HEK293 (cell line): Measurements from ENCODE around the gene MTR.

Source experiments
- CTCF ChIA-PET: fragments of 350-600 bp; formaldehyde crosslinking; extraction: SDS; loops from one replicate; lab custom pipeline; 2021; ENCODE audit warnings: antibody characterized with exemption; lab: Yijun Ruan, JAX
- POLR2A ChIA-PET: fragments of 300-600 bp; formaldehyde crosslinking; extraction: SDS; loops from one replicate; lab custom pipeline; 2020; ENCODE audit warnings: antibody characterized with exemption, inconsistent platforms; lab: Yijun Ruan, JAX
- H3K27ac ChIP-seq: fragments of 200-500 bp; sonication (Bioruptor generic); 2 replicates; pipeline ENCODE4 v1.5.1; 2014; ENCODE audit warnings: low read depth, low read length, control low read depth, inconsistent platforms; ENCODE audit errors: extremely low read depth
- H3K36me3 ChIP-seq, 2 experiments: fragments of 200-500 bp in 1 of 2; sonication (Bioruptor generic) in 1 of 2; 1 replicate in 1 of 2; 2 replicates in 1 of 2; pipeline ENCODE4 v1.5.1; 2014 to 2017; ENCODE audit warnings: inconsistent platforms in 2 of 2, low read length in 2 of 2; ENCODE audit not compliant: control insufficient read depth in 2 of 2, insufficient read depth in 1 of 2
- H3K4me1 ChIP-seq: fragments of 200-500 bp; sonication (Bioruptor generic); 2 replicates; pipeline ENCODE4 v1.5.1; 2014; ENCODE audit warnings: mild to moderate bottlenecking, low read length, inconsistent platforms; ENCODE audit not compliant: control insufficient read depth, insufficient read depth
- H3K4me3 ChIP-seq: 2 replicates; pipeline ENCODE4 v1.5.1; 2011; ENCODE audit warnings: low read depth, mild to moderate bottlenecking, control low read depth, low read length, moderate library complexity
- H3K9me3 ChIP-seq: fragments of 200-500 bp; sonication (Bioruptor generic); 2 replicates; pipeline ENCODE4 v1.5.1; 2014; ENCODE audit warnings: low read depth, low read length, inconsistent platforms; ENCODE audit not compliant: control insufficient read depth, insufficient read depth
- IKZF3 ChIP-seq: fragments of 450-650 bp; IDR thresholded peaks from 2 replicates; pipeline ENCODE4 v1.5.0; 2018; ENCODE audit warnings: missing biosample characterization, mild to moderate bottlenecking, missing genetic modification characterization, moderate library complexity
- KLF17 ChIP-seq: fragments of 450-650 bp; formaldehyde crosslinking; IDR thresholded peaks from 2 replicates; pipeline ENCODE4 v1.5.1; 2016; ENCODE audit warnings: missing biosample characterization, missing genetic modification characterization
- PRDM10 ChIP-seq: fragments of 450-650 bp; formaldehyde crosslinking; IDR thresholded peaks from 2 replicates; pipeline ENCODE4 v1.5.1; 2016; ENCODE audit warnings: missing biosample characterization, missing genetic modification characterization
- SP2 ChIP-seq: fragments of 450-650 bp; formaldehyde crosslinking; IDR thresholded peaks from 2 replicates; pipeline ENCODE4 v1.5.1; 2016; ENCODE audit warnings: missing biosample characterization, missing genetic modification characterization
- SP7 ChIP-seq: fragments of 450-650 bp; formaldehyde crosslinking; IDR thresholded peaks from 2 replicates; pipeline ENCODE4 v1.5.1; 2016; ENCODE audit warnings: missing biosample characterization, missing genetic modification characterization
- WT1 ChIP-seq: fragments of 450-650 bp; formaldehyde crosslinking; IDR thresholded peaks from 2 replicates; pipeline ENCODE4 v1.5.1; 2016; ENCODE audit warnings: missing biosample characterization, missing genetic modification characterization
- ZFP41 ChIP-seq: fragments of 450-650 bp; formaldehyde crosslinking; IDR thresholded peaks from 2 replicates; pipeline ENCODE4 v1.5.1; 2016; ENCODE audit warnings: missing biosample characterization, missing genetic modification characterization, borderline replicate concordance
- ZNF114 ChIP-seq: fragments of 450-650 bp; formaldehyde crosslinking; IDR thresholded peaks from 2 replicates; pipeline ENCODE4 v1.5.0; 2017; ENCODE audit warnings: missing biosample characterization, missing genetic modification characterization
- ZNF48 ChIP-seq: fragments of 450-650 bp; formaldehyde crosslinking; IDR thresholded peaks from 2 replicates; pipeline ENCODE4 v1.5.1; 2016; ENCODE audit warnings: missing biosample characterization, missing genetic modification characterization
- ZNF548 ChIP-seq: fragments of 450-650 bp; formaldehyde crosslinking; IDR thresholded peaks from 2 replicates; pipeline ENCODE4 v1.5.1; 2016; ENCODE audit warnings: missing biosample characterization, missing genetic modification characterization
- ZNF654 ChIP-seq: fragments of 450-650 bp; formaldehyde crosslinking; IDR thresholded peaks from 2 replicates; pipeline ENCODE4 v1.5.1; 2016; ENCODE audit warnings: low read depth, missing biosample characterization, missing genetic modification characterization
- ZNF704 ChIP-seq: fragments of 450-650 bp; formaldehyde crosslinking; IDR thresholded peaks from 2 replicates; pipeline ENCODE4 v1.5.1; 2016; ENCODE audit warnings: missing biosample characterization, missing genetic modification characterization
- ZNF768 ChIP-seq: fragments of 450-650 bp; formaldehyde crosslinking; IDR thresholded peaks from 2 replicates; pipeline ENCODE4 v1.5.1; 2018; ENCODE audit warnings: missing biosample characterization, mild to moderate bottlenecking, missing genetic modification characterization
- ZNF785 ChIP-seq: fragments of 450-650 bp; formaldehyde crosslinking; IDR thresholded peaks from 2 replicates; pipeline ENCODE4 v1.5.1; 2016; ENCODE audit warnings: missing biosample characterization, missing genetic modification characterization
- ZSCAN23 ChIP-seq: fragments of 450-650 bp; formaldehyde crosslinking; IDR thresholded peaks from 2 replicates; pipeline ENCODE4 v1.5.1; 2016; ENCODE audit warnings: missing biosample characterization, missing genetic modification characterization
- TF ChIP-seq, protein P1 (sequence below): IDR thresholded peaks from 2 replicates; pipeline ENCODE4 v1.6.1; 2011; ENCODE audit warnings: mild to moderate bottlenecking, low read depth, low read length, borderline replicate concordance
- TF ChIP-seq, protein P2 (sequence below): fragments of 450-650 bp; formaldehyde crosslinking; IDR thresholded peaks from 2 replicates; pipeline ENCODE4 v1.5.1; 2016; ENCODE audit warnings: missing biosample characterization, missing genetic modification characterization
- TF ChIP-seq, protein P3 (sequence below): fragments of 450-650 bp; formaldehyde crosslinking; IDR thresholded peaks from 2 replicates; pipeline ENCODE4 v1.5.1; 2017; ENCODE audit warnings: missing biosample characterization, missing genetic modification characterization
- TF ChIP-seq, protein P4 (sequence below): fragments of 450-650 bp; formaldehyde crosslinking; IDR thresholded peaks from 2 replicates; pipeline ENCODE4 v1.5.1; 2016; ENCODE audit warnings: missing biosample characterization, missing genetic modification characterization

Gene MTR

GRCh38 chr1:236860674-236861073 is 65.6 kb downstream of the MTR start:
- CTCF ChIA-PET = no interaction called here
- Histone ChIP-seq H3K36me3 (peaks cover 32 to 90% of the 10 kb centered on the region in 2 experiments), H3K27ac (no peak overlapping the region), H3K9me3 (no peaks in the 10 kb centered on the region), H3K4me1 (no peaks in the 10 kb centered on the region), H3K4me3 (no peak overlapping the region)
- POLR2A ChIA-PET = interaction anchor here (0.6 kb wide), 1 partner anchor 181 kb away, joined by 5 read pairs; no protein-coding TSS in a partner anchor
- TF ChIP-seq, protein P1, sequence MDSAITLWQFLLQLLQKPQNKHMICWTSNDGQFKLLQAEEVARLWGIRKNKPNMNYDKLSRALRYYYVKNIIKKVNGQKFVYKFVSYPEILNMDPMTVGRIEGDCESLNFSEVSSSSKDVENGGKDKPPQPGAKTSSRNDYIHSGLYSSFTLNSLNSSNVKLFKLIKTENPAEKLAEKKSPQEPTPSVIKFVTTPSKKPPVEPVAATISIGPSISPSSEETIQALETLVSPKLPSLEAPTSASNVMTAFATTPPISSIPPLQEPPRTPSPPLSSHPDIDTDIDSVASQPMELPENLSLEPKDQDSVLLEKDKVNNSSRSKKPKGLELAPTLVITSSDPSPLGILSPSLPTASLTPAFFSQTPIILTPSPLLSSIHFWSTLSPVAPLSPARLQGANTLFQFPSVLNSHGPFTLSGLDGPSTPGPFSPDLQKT = no peak
- TF ChIP-seq ZNF548 (tag by site-specific recombination) = no peak
- TF ChIP-seq ZNF114 (tag by site-specific recombination) = no peak
- TF ChIP-seq SP7 (tag by site-specific recombination) = no peak
- TF ChIP-seq, protein P2, sequence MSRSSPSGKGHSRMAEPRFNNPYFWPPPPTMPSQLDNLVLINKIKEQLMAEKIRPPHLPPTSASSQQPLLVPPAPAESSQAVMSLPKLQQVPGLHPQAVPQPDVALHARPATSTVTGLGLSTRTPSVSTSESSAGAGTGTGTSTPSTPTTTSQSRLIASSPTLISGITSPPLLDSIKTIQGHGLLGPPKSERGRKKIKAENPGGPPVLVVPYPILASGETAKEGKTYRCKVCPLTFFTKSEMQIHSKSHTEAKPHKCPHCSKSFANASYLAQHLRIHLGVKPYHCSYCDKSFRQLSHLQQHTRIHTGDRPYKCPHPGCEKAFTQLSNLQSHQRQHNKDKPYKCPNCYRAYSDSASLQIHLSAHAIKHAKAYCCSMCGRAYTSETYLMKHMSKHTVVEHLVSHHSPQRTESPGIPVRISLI (tag by site-specific recombination) = peak; percentile 60; the same call in 1 of the 2 replicates
- TF ChIP-seq, all 188 proteins: peak for 1

DNA sequence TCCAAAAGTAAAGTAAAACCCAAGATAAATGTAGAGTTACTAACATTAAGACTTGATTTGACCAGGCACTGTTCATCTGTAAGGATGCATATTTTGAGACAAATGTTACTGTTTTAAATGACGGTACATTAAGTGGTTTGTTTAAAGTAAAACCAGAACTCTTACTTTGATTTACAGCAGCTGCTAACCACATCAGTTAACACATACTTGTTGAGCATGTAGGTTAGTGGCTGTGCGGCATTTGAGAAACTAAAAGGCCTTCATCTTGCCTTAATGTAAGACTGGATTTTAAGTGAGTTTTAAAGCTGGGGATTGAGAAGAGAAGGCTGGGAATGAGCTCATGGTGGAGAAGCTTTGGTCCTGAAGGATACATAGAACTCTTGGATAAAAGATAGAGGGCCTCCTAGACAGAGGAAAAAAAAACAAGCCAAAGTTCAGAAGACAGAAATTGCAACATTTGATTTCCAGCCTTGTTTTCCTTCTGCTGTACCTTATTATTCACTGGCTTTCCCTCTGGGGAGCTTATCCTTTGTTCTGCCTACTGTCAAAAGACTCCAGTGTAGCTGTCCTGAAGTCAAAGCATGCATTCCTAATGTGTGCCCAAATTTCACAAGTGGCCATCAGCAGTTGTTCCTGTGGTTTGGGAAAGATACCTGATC is 66.6 kb downstream of the MTR start:
- CTCF ChIA-PET = interaction anchor here (0.6 to 1.2 kb wide), 3 partner anchors 8 to 102 kb away, joined by 3 to 4 read pairs (median 3); no protein-coding TSS in a partner anchor
- no peak overlapping the region for H3K27ac ChIP-seq
- no peaks in the 10 kb centered on the region for H3K4me1 ChIP-seq
- peaks cover 28 to 91% of the 10 kb centered on the region in 2 experiments for H3K36me3 ChIP-seq
- no peak overlapping the region for H3K4me3 ChIP-seq
- POLR2A ChIA-PET = no interaction called here
- TF ChIP-seq ZNF654 (no peak), KLF17 (tag by site-specific recombination) (no peak), ZSCAN23 (tag by site-specific recombination) (no peak), WT1 (tag by site-specific recombination) (no peak), SP2 (tag by site-specific recombination) (no peak), ZNF114 (tag by site-specific recombination) (no peak), IKZF3 (tag by site-specific recombination) (no peak), ZNF768 (tag by site-specific recombination) (no peak), ZNF704 (no peak)
- TF ChIP-seq, all 188 proteins: peak for 0
- H3K9me3 ChIP-seq = no peaks in the 10 kb centered on the region

DNA sequence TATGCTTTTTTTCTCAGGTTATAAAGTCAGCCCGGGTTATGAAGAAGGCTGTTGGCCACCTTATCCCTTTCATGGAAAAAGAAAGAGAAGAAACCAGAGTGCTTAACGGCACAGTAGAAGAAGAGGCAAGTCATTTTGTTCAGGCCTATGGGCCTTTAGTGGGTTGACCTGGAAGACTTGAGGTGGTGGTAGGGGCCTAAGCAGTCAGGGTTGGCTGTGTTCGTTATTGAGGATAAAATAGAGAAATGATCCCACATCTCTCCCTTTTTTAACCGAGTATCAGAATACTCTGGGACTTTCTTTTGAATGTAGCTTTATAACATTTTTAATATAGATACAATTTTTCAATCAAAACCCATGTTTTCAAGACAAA is 67.1 kb downstream of the MTR start:
- Histone ChIP-seq H3K27ac (no peak overlapping the region), H3K4me1 (no peaks in the 10 kb centered on the region), H3K9me3 (no peaks in the 10 kb centered on the region), H3K36me3 (peaks cover 28 to 90% of the 10 kb centered on the region in 2 experiments), H3K4me3 (no peak overlapping the region)
- ChIA-PET CTCF (interaction anchor here (0.6 to 1.2 kb wide), 3 partner anchors 8 to 151 kb away, joined by 3 read pairs; no protein-coding TSS in a partner anchor), POLR2A (no interaction called here)
- TF ChIP-seq ZNF48 (no peak), ZFP41 (no peak), PRDM10 (tag by site-specific recombination) (no peak), ZNF785 (no peak)
- TF ChIP-seq, protein P3, sequence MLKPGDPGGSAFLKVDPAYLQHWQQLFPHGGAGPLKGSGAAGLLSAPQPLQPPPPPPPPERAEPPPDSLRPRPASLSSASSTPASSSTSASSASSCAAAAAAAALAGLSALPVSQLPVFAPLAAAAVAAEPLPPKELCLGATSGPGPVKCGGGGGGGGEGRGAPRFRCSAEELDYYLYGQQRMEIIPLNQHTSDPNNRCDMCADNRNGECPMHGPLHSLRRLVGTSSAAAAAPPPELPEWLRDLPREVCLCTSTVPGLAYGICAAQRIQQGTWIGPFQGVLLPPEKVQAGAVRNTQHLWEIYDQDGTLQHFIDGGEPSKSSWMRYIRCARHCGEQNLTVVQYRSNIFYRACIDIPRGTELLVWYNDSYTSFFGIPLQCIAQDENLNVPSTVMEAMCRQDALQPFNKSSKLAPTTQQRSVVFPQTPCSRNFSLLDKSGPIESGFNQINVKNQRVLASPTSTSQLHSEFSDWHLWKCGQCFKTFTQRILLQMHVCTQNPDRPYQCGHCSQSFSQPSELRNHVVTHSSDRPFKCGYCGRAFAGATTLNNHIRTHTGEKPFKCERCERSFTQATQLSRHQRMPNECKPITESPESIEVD (tag by site-specific recombination) = no peak
- TF ChIP-seq, protein P4, sequence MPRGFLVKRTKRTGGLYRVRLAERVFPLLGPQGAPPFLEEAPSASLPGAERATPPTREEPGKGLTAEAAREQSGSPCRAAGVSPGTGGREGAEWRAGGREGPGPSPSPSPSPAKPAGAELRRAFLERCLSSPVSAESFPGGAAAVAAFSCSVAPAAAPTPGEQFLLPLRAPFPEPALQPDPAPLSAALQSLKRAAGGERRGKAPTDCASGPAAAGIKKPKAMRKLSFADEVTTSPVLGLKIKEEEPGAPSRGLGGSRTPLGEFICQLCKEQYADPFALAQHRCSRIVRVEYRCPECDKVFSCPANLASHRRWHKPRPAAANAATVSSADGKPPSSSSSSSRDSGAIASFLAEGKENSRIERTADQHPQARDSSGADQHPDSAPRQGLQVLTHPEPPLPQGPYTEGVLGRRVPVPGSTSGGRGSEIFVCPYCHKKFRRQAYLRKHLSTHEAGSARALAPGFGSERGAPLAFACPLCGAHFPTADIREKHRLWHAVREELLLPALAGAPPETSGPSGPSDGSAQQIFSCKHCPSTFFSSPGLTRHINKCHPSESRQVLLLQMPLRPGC (tag by site-specific recombination) = no peak
